Prostate gland (tissue), 2 donors: Measurements from ENCODE around the gene ZNF112. TPM values are rescaled to one million over a fixed set of nuclear protein-coding genes. Genes with fewer than 3 reads are reported as not detected.

ENCODE experiments used
- small RNA-seq, 2 donors: library from RNA; depleted of rRNA; stranded (forward); fragments of <200 nt; gene quantifications; one replicate each; pipeline ENCODE3, GENCODE V24; 2016
- total RNA-seq, 2 donors: library from RNA; depleted of rRNA; stranded (reverse); fragments of >200 nt; gene quantifications; one replicate each; pipeline ENCODE4 v1.1.0, GENCODE V29; 2016

ZNF112 gene
- total RNA-seq, 2 donors from 2014 or later, result 7.1 to 7.3 TPM

Small RNAs within 50 kb of the gene (small RNA-seq; reads per million reads assigned to genes)
- gene NDUFA3P1, result 0 reads per million in 2 donors

Other genes with a start within 250 kb of the ZNF112 start
- gene ZNF225, start 243.3 kb downstream of the ZNF112 start, total RNA-seq, result 1 to 10 TPM; 3.0 to 4.9 TPM
- gene ZNF234, start 215.1 kb downstream of the ZNF112 start, total RNA-seq, result 1 to 10 TPM; 5.6 to 7.0 TPM
- gene ZNF226, start 191.6 kb downstream of the ZNF112 start, total RNA-seq, result 10 to 100 TPM; 35.9 to 48.4 TPM
- 10 to 100 TPM; 17.0 to 26.4 TPM for gene ZNF227, start 144.1 kb downstream of the ZNF112 start, total RNA-seq
- gene ZNF233, start 96.8 kb downstream of the ZNF112 start, total RNA-seq, result 1 to 10 TPM; 2.6 to 2.8 TPM
- 10 to 100 TPM in 1 of 2 donors, 1 to 10 TPM in 1; 6.2 to 13.1 TPM for gene ZNF235, start 51.7 kb downstream of the ZNF112 start, total RNA-seq
- gene ZNF285, start 44.9 kb upstream of the ZNF112 start, total RNA-seq, result 1 to 10 TPM; 2.3 to 5.4 TPM
- gene ZNF229, start 91.8 kb upstream of the ZNF112 start, total RNA-seq, result 1 to 10 TPM; 6.1 to 7.0 TPM
- gene ZNF180, start 143.8 kb upstream of the ZNF112 start, total RNA-seq, result 10 to 100 TPM in 1 of 2 donors, 1 to 10 TPM in 1; 8.3 to 18.5 TPM
- gene CEACAM20, start 173.0 kb upstream of the ZNF112 start, total RNA-seq, result 1 to 10 TPM in 1 of 2 donors, not detected in 1; 2.6 TPM